Gastrocnemius medialis (tissue), 4 donors: ENCODE measurements around the gene TWF1. TPM values are rescaled to one million over a fixed set of nuclear protein-coding genes. Genes with fewer than 3 reads are reported as not detected.
A peak's percentile ranks its signal among the peaks of the same experiment; 100 is the strongest.

Experiments
- ATAC-seq, 2 donors: fragments of 150-250 bp; one replicate each; pipeline ENCODE4 v1.9.1; 2016
- DNase-seq, 2 donors: peaks; one replicate each; pipeline ENCODE4 v3.0.0-alpha.2; 2019
- H3K27ac ChIP-seq, 4 donors: fragments of 200-600 bp; sonication (generic); 1 replicate in 1 of 4; 2 replicates in 3 of 4; pipeline ENCODE4 v1.5.1; 2016 to 2018; ENCODE audit warnings: mild to moderate bottlenecking in 2 of 4, moderate library complexity in 1 of 4
- H3K27me3 ChIP-seq, 3 donors: fragments of 200-600 bp; sonication (generic) in 2 of 3; 1 replicate in 1 of 3; 2 replicates in 2 of 3; pipeline versions ENCODE4 v1.5.1 to v1.6.0; 2016 to 2019; ENCODE audit warnings: mild to moderate bottlenecking in 1 of 3, moderate library complexity in 1 of 3
- H3K36me3 ChIP-seq, 2 donors: fragments of 200-600 bp; sonication (generic) in 1 of 2; one replicate each; pipeline ENCODE4 v1.5.1; 2017 to 2018
- H3K4me1 ChIP-seq, 2 donors: fragments of 200-600 bp; sonication (generic) in 1 of 2; one replicate each; pipeline ENCODE4 v1.5.1; 2016 to 2017; ENCODE audit warnings: mild to moderate bottlenecking in 2 of 2
- H3K4me3 ChIP-seq, 4 donors: fragments of 200-600 bp; sonication (generic) in 3 of 4; 1 replicate in 1 of 4; 2 replicates in 3 of 4; pipeline ENCODE4 v1.5.1; 2016 to 2019; ENCODE audit warnings: mild to moderate bottlenecking in 2 of 4
- H3K9me3 ChIP-seq, 3 donors: fragments of 200-600 bp; sonication (generic) in 2 of 3; 1 replicate in 1 of 3; 2 replicates in 2 of 3; pipeline ENCODE4 v1.5.1; 2016 to 2019
- POLR2A ChIP-seq, 2 donors: fragments of 450-650 bp; IDR thresholded peaks; one replicate each; pipeline ENCODE4 v1.6.1; 2017; ENCODE audit warnings: antibody characterized with exemption in 2 of 2, mild to moderate bottlenecking in 2 of 2, moderate library complexity in 2 of 2
- in situ Hi-C, 4 donors: fragments of 200-750 bp; cut with MboI; loops; one replicate each; pipeline versions ENCODE4 v1.15.0 to v1.8.0; 2017; ENCODE audit warnings: low sequenced_read_pairs in 4 of 4
- intact Hi-C: fragments of 100-400 bp; cut with DNase I; formaldehyde crosslinking; loops from one replicate; pipeline ENCODE4 v1.15.1; 2023; ENCODE audit warnings: low total_unique reads
- total RNA-seq, 4 donors: library from RNA; depleted of rRNA; stranded (reverse); fragments of >200 nt; gene quantifications; one replicate each; pipeline versions ENCODE4 v1.1.0 to v1.2.3, GENCODE V29; 2016
- TF ChIP-seq, protein P1 (sequence below), 5 experiments: fragments of 450-650 bp in 3 of 5; fragments of 200-600 bp in 2 of 5; sonication (generic) in 2 of 5; IDR thresholded peaks in 4 of 5; conservative IDR thresholded peaks in 1 of 5; 1 replicate in 4 of 5; 2 replicates in 1 of 5; pipeline ENCODE4 v1.5.1; 2016 to 2019; ENCODE audit warnings: antibody characterized with exemption in 5 of 5, mild to moderate bottlenecking in 3 of 5, moderate library complexity in 3 of 5

The TWF1 gene
- total RNA-seq, 4 donors from 2014 or later, result 7.4 to 10.7 (median 9.0) TPM

DNA sequence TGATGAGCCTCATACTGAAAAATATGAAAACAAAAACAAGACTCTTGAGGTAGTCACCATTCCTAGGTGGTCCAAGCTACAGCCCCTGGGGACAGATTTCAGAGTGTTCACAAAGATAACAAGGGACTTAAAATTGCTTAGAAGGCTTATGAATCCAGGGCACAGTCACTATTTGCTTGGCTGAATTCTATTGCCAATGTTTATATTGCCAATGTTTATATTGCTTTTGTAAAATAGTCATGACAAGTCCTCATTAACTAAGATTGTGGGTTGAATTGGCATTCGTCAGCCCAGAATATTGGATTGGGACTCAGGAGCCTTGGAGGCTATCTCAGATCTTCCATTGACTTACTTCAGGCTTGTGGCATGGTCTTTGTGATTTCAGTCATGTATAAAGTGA, 36.1 kb upstream of the TWF1 start:
- TF ChIP-seq, protein P1, sequence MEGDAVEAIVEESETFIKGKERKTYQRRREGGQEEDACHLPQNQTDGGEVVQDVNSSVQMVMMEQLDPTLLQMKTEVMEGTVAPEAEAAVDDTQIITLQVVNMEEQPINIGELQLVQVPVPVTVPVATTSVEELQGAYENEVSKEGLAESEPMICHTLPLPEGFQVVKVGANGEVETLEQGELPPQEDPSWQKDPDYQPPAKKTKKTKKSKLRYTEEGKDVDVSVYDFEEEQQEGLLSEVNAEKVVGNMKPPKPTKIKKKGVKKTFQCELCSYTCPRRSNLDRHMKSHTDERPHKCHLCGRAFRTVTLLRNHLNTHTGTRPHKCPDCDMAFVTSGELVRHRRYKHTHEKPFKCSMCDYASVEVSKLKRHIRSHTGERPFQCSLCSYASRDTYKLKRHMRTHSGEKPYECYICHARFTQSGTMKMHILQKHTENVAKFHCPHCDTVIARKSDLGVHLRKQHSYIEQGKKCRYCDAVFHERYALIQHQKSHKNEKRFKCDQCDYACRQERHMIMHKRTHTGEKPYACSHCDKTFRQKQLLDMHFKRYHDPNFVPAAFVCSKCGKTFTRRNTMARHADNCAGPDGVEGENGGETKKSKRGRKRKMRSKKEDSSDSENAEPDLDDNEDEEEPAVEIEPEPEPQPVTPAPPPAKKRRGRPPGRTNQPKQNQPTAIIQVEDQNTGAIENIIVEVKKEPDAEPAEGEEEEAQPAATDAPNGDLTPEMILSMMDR (IDR thresholded peaks at IDR 0.05 in 4 of 5, conservative IDR thresholded peaks at IDR 0.05 in 1 of 5), result no peak
- no peak for TF ChIP-seq POLR2A (IDR thresholded peaks at IDR 0.05)
- in situ Hi-C loops, result no loop called here
- Histone ChIP-seq H3K4me3 (no peak overlapping the region), H3K36me3 (peaks cover 0 to 6% of the 10 kb centered on the region in 2 donors), H3K9me3 (no peaks in the 10 kb centered on the region), H3K27me3 (no peaks in the 10 kb centered on the region), H3K4me1 (no peaks in the 10 kb centered on the region), H3K27ac (no peak overlapping the region)
- ATAC-seq, result no peak
- intact Hi-C loops, result no loop called here
- DNase-seq, result no peak

GRCh38 chr12:43841253-43841652, 35.1 kb upstream of the TWF1 start:
- Histone ChIP-seq H3K27ac (no peak overlapping the region), H3K9me3 (no peaks in the 10 kb centered on the region), H3K36me3 (peaks cover 0 to 6% of the 10 kb centered on the region in 2 donors), H3K27me3 (no peaks in the 10 kb centered on the region), H3K4me1 (peaks cover 0 to 5% of the 10 kb centered on the region in 2 donors), H3K4me3 (no peak overlapping the region)
- TF ChIP-seq, protein P1 (IDR thresholded peaks at IDR 0.05 in 4 of 5, conservative IDR thresholded peaks at IDR 0.05 in 1 of 5), result no peak
- TF ChIP-seq POLR2A (IDR thresholded peaks at IDR 0.05), result no peak
- intact Hi-C loops (no loop called here), in situ Hi-C loops (no loop called here)
- ATAC-seq, result no peak
- DNase-seq, result no peak

DNA sequence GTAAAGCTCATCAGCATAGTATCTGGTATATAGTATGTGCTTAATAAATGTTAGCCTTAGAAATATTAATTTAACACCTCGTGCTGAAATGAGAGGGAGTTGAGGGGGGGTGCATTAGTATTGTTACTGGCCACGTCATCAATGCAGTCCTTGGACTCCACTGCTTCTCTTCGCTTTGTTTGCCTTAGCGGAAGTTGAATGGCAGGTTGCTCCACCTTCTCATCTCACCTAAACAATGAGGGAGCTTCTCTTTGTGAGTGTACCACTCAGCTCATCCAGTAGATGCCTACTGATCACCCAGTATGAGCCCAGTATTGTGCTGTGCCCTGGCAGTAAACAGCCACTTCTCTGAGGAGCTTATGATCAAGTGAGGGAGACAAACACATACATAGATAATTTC, 34.2 kb upstream of the TWF1 start:
- no peak for DNase-seq
- in situ Hi-C loops (no loop called here), intact Hi-C loops (no loop called here)
- Histone ChIP-seq H3K36me3 (peaks cover 0 to 6% of the 10 kb centered on the region in 2 donors), H3K27ac (no peak overlapping the region), H3K4me1 (peaks cover 0 to 7% of the 10 kb centered on the region in 2 donors), H3K9me3 (no peaks in the 10 kb centered on the region), H3K4me3 (no peak overlapping the region), H3K27me3 (no peaks in the 10 kb centered on the region)
- ATAC-seq, result no peak
- TF ChIP-seq, protein P1 (IDR thresholded peaks at IDR 0.05 in 4 of 5, conservative IDR thresholded peaks at IDR 0.05 in 1 of 5), result no peak
- TF ChIP-seq POLR2A (IDR thresholded peaks at IDR 0.05), result no peak

DNA sequence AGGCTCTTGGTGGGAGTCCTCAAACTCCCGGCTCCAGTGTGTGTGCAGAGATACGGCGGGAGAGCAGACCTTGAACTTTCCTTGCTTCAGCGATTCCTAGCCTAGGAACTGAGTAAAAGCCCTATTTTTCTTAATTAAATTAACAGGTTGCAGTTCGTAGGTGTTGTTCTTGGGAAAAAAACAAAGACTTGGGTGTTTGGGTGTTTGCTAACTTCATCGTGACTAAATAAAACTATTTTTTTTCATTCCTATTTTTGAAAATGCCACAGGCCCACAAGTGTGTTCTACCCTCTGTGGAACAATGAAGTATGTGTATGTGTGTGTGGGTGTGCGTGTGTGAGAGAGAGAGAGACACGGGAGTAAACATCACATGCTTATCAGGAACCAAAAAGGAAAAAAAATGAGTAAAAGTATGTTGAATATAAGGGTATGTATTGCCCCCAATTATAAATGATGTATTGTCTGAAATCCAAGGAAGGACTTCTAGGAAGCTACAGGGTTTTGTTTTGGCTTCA, 30.4 kb upstream of the TWF1 start:
- in situ Hi-C loops, result no loop called here
- intact Hi-C loops, result loop anchor here (1.0 to 2.0 kb wide), 2 partner anchors 30 to 78 kb away; partner anchors contain the start of genes IRAK4, PUS7L and TWF1

More for the DNA sequence above, 30.4 kb upstream of the TWF1 start:
- TF ChIP-seq, protein P1 (IDR thresholded peaks at IDR 0.05 in 4 of 5, conservative IDR thresholded peaks at IDR 0.05 in 1 of 5), result no peak
- TF ChIP-seq POLR2A (IDR thresholded peaks at IDR 0.05), result no peak
- Histone ChIP-seq H3K9me3 (no peaks in the 10 kb centered on the region), H3K4me1 (peaks cover 0 to 15% of the 10 kb centered on the region in 2 donors), H3K36me3 (no peaks in the 10 kb centered on the region), H3K4me3 (peak overlapping the region; percentile 67 to 87 (median 70)), H3K27ac (peak overlapping the region; percentile 82 to 96 (median 93)), H3K27me3 (no peaks in the 10 kb centered on the region)
- DNase-seq (no peak), ATAC-seq (peak; percentile 69 to 70)
